Suprapubic skin (tissue), 4 donors: Measurements from ENCODE around the gene RAPH1. TPM values are rescaled to one million over a fixed set of nuclear protein-coding genes. Genes with fewer than 3 reads are reported as not detected.
"Not testable (repeated sequence)": the region's sequence is repeated elsewhere in the genome, so short reads cannot be mapped to it uniquely, and the experiment has no call there.

Experiments
- DNase-seq, 2 donors: peaks; one replicate each; pipeline ENCODE4 v3.0.0-alpha.2; 2019; ENCODE audit warnings: low spot score in 2 of 2
- H3K27ac ChIP-seq: fragments of 200-600 bp; sonication (generic); one replicate; pipeline ENCODE4 v1.5.1; 2019
- H3K27me3 ChIP-seq: fragments of 200-600 bp; sonication (generic); one replicate; pipeline ENCODE4 v1.5.1; 2019
- H3K36me3 ChIP-seq: fragments of 200-600 bp; sonication (generic); one replicate; pipeline ENCODE4 v1.5.1; 2019
- H3K4me1 ChIP-seq: fragments of 200-600 bp; sonication (generic); one replicate; pipeline ENCODE4 v1.5.1; 2019
- H3K4me3 ChIP-seq: fragments of 200-600 bp; sonication (generic); one replicate; pipeline ENCODE4 v1.5.1; 2019; ENCODE audit warnings: mild to moderate bottlenecking
- H3K9me3 ChIP-seq: fragments of 200-600 bp; sonication (generic); one replicate; pipeline ENCODE4 v1.5.1; 2019
- EP300 ChIP-seq: sonication (generic); formaldehyde crosslinking; IDR thresholded peaks from one replicate; pipeline ENCODE4 v1.6.1; 2017; ENCODE audit warnings: antibody characterized with exemption
- POLR2A ChIP-seq, 2 donors: fragments of 450-650 bp; IDR thresholded peaks; one replicate each; pipeline ENCODE4 v1.6.1; 2017; ENCODE audit warnings: antibody characterized with exemption in 2 of 2, mild to moderate bottlenecking in 2 of 2, moderate library complexity in 2 of 2
- POLR2AphosphoS5 ChIP-seq, 3 donors: sonication (generic); formaldehyde crosslinking; IDR thresholded peaks; one replicate each; pipeline ENCODE4 v1.6.1; 2017; ENCODE audit warnings: antibody characterized with exemption in 3 of 3
- WGBS: methylation state at CpG from one replicate; pipeline ENCODE4 v1.1.5; 2018; 5-methylcytosine and 5-hydroxymethylcytosine counted together
- total RNA-seq, 4 donors: library from RNA; depleted of rRNA; stranded (reverse); fragments of >200 nt; gene quantifications; one replicate each; pipeline ENCODE4 v1.1.0, GENCODE V29; 2016
- TF ChIP-seq, protein P1 (sequence below), 2 donors: fragments of 200-600 bp in 1 of 2; fragments of 450-650 bp in 1 of 2; sonication (generic) in 1 of 2; IDR thresholded peaks; one replicate each; pipeline ENCODE4 v1.5.1; 2016 to 2019; ENCODE audit warnings: antibody characterized with exemption in 2 of 2, mild to moderate bottlenecking in 1 of 2, moderate library complexity in 1 of 2

Gene RAPH1
- total RNA-seq, 4 donors from 2014 or later = 38.3 to 58.2 (median 49.3) TPM

- 92% methylated on average over 2 of the region's 2 CpGs for WGBS
- TF ChIP-seq, protein P1, sequence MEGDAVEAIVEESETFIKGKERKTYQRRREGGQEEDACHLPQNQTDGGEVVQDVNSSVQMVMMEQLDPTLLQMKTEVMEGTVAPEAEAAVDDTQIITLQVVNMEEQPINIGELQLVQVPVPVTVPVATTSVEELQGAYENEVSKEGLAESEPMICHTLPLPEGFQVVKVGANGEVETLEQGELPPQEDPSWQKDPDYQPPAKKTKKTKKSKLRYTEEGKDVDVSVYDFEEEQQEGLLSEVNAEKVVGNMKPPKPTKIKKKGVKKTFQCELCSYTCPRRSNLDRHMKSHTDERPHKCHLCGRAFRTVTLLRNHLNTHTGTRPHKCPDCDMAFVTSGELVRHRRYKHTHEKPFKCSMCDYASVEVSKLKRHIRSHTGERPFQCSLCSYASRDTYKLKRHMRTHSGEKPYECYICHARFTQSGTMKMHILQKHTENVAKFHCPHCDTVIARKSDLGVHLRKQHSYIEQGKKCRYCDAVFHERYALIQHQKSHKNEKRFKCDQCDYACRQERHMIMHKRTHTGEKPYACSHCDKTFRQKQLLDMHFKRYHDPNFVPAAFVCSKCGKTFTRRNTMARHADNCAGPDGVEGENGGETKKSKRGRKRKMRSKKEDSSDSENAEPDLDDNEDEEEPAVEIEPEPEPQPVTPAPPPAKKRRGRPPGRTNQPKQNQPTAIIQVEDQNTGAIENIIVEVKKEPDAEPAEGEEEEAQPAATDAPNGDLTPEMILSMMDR (IDR thresholded peaks at IDR 0.05) = no peak
- TF ChIP-seq POLR2A (IDR thresholded peaks at IDR 0.05) (no peak), EP300 (no peak), POLR2AphosphoS5 (IDR thresholded peaks at IDR 0.05) (no peak)
- H3K27me3 ChIP-seq = no peaks in the 10 kb centered on the region
- no peaks in the 10 kb centered on the region for H3K4me1 ChIP-seq
- H3K27ac ChIP-seq = no peak overlapping the region
- H3K9me3 ChIP-seq = no peaks in the 10 kb centered on the region
- H3K36me3 ChIP-seq = peaks cover 39% of the 10 kb centered on the region
- DNase-seq = no peak
- no peak overlapping the region for H3K4me3 ChIP-seq
These were observed 98.6 kb downstream of the RAPH1 start for GRCh38 chr2:203436496-203436895.

DNA sequence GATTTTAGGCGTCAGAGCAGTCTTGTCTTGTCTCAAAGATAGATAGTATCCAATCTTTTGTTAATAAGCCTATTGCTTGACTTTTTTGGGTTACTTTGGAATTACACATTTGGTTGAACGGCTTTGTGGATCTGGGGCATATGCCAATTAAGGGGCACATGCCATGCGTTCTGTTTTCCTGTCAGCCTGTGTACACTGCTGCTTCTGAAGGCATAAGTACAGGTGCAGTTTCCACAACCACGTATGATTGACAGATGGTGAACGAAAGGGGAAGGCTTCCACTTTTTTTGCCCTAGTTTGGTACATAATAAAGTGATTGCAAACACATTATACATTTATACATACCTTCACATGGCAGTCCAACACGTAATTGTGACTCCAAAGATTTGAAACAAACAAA is 102.3 kb downstream of the RAPH1 start:
- Histone ChIP-seq H3K27me3 (no peaks in the 10 kb centered on the region), H3K9me3 (no peaks in the 10 kb centered on the region), H3K4me1 (no peaks in the 10 kb centered on the region), H3K36me3 (peaks cover 7% of the 10 kb centered on the region), H3K27ac (no peak overlapping the region), H3K4me3 (no peak overlapping the region)
- WGBS = 83% methylated on average over 6 of the region's 6 CpGs
- DNase-seq = no peak
- TF ChIP-seq, protein P1 (IDR thresholded peaks at IDR 0.05) = no peak
- TF ChIP-seq EP300 (no peak), POLR2AphosphoS5 (IDR thresholded peaks at IDR 0.05) (no peak)

- WGBS = 82% methylated on average over 5 of the region's 5 CpGs
- DNase-seq = no peak
- H3K36me3 ChIP-seq = peaks cover 3% of the 10 kb centered on the region
- H3K27me3 ChIP-seq = no peaks in the 10 kb centered on the region
- TF ChIP-seq, protein P1 (IDR thresholded peaks at IDR 0.05) = no peak
- TF ChIP-seq POLR2A (IDR thresholded peaks at IDR 0.05) = no peak
- TF ChIP-seq EP300 = no peak
- no peak for TF ChIP-seq POLR2AphosphoS5 (IDR thresholded peaks at IDR 0.05)
- H3K9me3 ChIP-seq = no peaks in the 10 kb centered on the region
- no peak overlapping the region for H3K4me3 ChIP-seq
- H3K27ac ChIP-seq = no peak overlapping the region
- peaks cover 4% of the 10 kb centered on the region for H3K4me1 ChIP-seq
These were observed 103.5 kb downstream of the RAPH1 start for GRCh38 chr2:203431391-203432185.

- H3K9me3 ChIP-seq, DNase-seq, H3K4me1 ChIP-seq, H3K36me3 ChIP-seq, H3K27me3 ChIP-seq, H3K4me3 ChIP-seq, H3K27ac ChIP-seq: not testable (repeated sequence)
- WGBS = 88% methylated on average over 4 of the region's 4 CpGs
These were observed 105.5 kb downstream of the RAPH1 start for GRCh38 chr2:203429643-203430042.

DNA sequence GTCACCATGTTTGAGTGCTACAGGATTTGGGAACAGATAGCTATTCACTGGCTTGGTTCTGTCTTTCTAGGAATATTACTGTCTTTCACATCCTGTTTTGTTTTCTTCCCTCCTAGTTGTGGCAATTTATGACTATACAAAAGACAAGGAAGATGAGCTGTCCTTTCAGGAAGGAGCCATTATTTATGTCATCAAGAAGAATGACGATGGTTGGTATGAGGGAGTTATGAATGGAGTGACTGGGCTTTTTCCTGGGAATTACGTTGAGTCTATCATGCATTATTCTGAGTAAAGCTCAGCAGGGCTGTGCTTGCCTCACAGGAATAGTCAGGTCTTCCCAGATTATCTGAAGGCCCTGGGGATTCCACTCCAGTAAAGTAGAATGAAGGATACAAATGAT is 108.0 kb downstream of the RAPH1 start:
- 77% methylated on average over 2 of the region's 2 CpGs for WGBS
- Histone ChIP-seq H3K27me3 (no peaks in the 10 kb centered on the region), H3K9me3 (no peaks in the 10 kb centered on the region), H3K36me3 (peaks cover 8% of the 10 kb centered on the region), H3K27ac (no peak overlapping the region), H3K4me3 (no peak overlapping the region), H3K4me1 (peaks cover 4% of the 10 kb centered on the region)
- DNase-seq = no peak
- no peak for TF ChIP-seq POLR2AphosphoS5 (IDR thresholded peaks at IDR 0.05)
- TF ChIP-seq POLR2A (IDR thresholded peaks at IDR 0.05) = no peak
- no peak for TF ChIP-seq EP300
- TF ChIP-seq, protein P1 (IDR thresholded peaks at IDR 0.05) = no peak
